ENCODE data around the gene KCNG4. TPM values are rescaled to one million over a fixed set of nuclear protein-coding genes. Genes with fewer than 3 reads are reported as not detected.

KCNG4 gene
- total and polyA plus RNA-seq, 8 donors, result 0.03 to 0.06 (median 0.04) TPM; not detected in 3

- ATAC-seq (no peak), DNase-seq (no peak)
- Histone ChIP-seq H3K4me3 (no peak overlapping the region), H3K9me3 (no peaks in the 10 kb centered on the region), H3K27me3 (no peaks in the 10 kb centered on the region), H3K4me1 (peaks cover 18 to 50% of the 10 kb centered on the region in 2 donors), H3K36me3 (peaks cover 0 to 65% of the 10 kb centered on the region in 2 donors), H3K27ac (no peak overlapping the region)
- TF ChIP-seq CTCF (IDR thresholded peaks at IDR 0.05), result no peak
- intact Hi-C loops (cut with DNase I), result loop anchor here in 1 of 2 donors (10.0 kb wide), 2 partner anchors 87 to 217 kb away; partner anchors contain the start of gene NECAB2
Observed at GRCh38 chr16:84181144-84181915, 58.5 kb downstream of the KCNG4 start.

- Histone ChIP-seq H3K9me3 (no peaks in the 10 kb centered on the region), H3K36me3 (peaks cover 0 to 65% of the 10 kb centered on the region in 2 donors), H3K27me3 (no peaks in the 10 kb centered on the region), H3K4me1 (peaks cover 17 to 50% of the 10 kb centered on the region in 2 donors), H3K27ac (no peak overlapping the region), H3K4me3 (no peak overlapping the region)
- no peak for ATAC-seq
- no peak for TF ChIP-seq CTCF (IDR thresholded peaks at IDR 0.05)
- intact Hi-C loops (cut with DNase I), result loop anchor here in 1 of 2 donors (10.0 kb wide), 2 partner anchors 86 to 216 kb away; partner anchors contain the start of gene NECAB2
- DNase-seq, result no peak
Observed at GRCh38 chr16:84180519-84181140, 59.2 kb downstream of the KCNG4 start.

GRCh38 chr16:84179612-84180320 is 60.0 kb downstream of the KCNG4 start:
- ATAC-seq (no peak), DNase-seq (no peak)
- Histone ChIP-seq H3K27me3 (no peaks in the 10 kb centered on the region), H3K9me3 (no peaks in the 10 kb centered on the region), H3K4me3 (no peak overlapping the region), H3K4me1 (peaks cover 17 to 48% of the 10 kb centered on the region in 2 donors), H3K27ac (no peak overlapping the region), H3K36me3 (peaks cover 0 to 65% of the 10 kb centered on the region in 2 donors)
- no peak for TF ChIP-seq CTCF (IDR thresholded peaks at IDR 0.05)
- intact Hi-C loops (cut with DNase I), result loop anchor here in 1 of 2 donors (10.0 kb wide), 2 partner anchors 85 to 215 kb away; partner anchors contain the start of gene NECAB2

- peaks cover 0 to 65% of the 10 kb centered on the region in 2 donors for H3K36me3 ChIP-seq
- TF ChIP-seq CTCF (IDR thresholded peaks at IDR 0.05), result no peak
- no peaks in the 10 kb centered on the region for H3K9me3 ChIP-seq
- no peak overlapping the region for H3K27ac ChIP-seq
- intact Hi-C loops (cut with DNase I), result no loop called here
- no peak overlapping the region for H3K4me3 ChIP-seq
- no peaks in the 10 kb centered on the region for H3K27me3 ChIP-seq
- no peak for ATAC-seq
- DNase-seq, result no peak
- H3K4me1 ChIP-seq, result peaks cover 17 to 41% of the 10 kb centered on the region in 2 donors
Observed at GRCh38 chr16:84178892-84179611, 60.8 kb downstream of the KCNG4 start.
